NCI-H2227 (cell line): ENCODE data around the gene AP5S1.

Experiments
- DNase-seq: peaks from one replicate; lab custom pipeline; 2025; ENCODE audit not compliant: unreplicated experiment; lab: John Stamatoyannopoulos, UW

Gene AP5S1

GRCh38 chr20:3820048-3820900 is at the start of gene AP5S1:
AP5S1 (plus strand) TSS chr20:3820547; CDS start chr20:3822118, 1,571 bp downstream.
- peak; percentile 97 for DNase-seq

DNA sequence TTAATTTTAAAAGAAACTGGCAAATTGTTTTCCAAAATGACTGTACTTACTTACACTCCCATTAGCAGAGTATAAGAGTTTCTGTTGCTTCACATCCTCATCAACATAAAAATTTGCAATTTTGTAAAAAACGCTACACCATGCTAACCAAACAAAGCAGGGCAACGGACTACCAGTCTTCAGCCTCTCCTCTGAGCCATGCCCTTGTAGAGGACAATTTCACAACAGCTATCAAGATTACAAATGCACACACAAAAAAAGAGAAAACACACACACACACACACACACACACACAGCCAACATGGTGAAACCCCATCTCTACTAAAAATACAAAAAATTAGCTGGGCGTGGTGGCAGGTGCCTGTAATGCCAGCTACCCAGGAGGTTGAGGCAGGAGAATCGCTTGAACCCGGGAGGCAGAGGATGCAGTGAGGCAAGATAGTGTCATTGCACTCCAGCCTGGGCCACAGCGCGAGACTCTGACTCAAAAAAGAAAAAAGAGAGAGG is 48.7 kb upstream of the AP5S1 start:
- no peak for DNase-seq

- DNase-seq = no peak
Measured at GRCh38 chr20:3775457-3776108, 44.8 kb upstream of the AP5S1 start.

GRCh38 chr20:3777381-3777715 is 43.0 kb upstream of the AP5S1 start:
- DNase-seq = no peak

GRCh38 chr20:3777716-3778629 is 42.4 kb upstream of the AP5S1 start:
- peak; percentile 80 for DNase-seq

DNA sequence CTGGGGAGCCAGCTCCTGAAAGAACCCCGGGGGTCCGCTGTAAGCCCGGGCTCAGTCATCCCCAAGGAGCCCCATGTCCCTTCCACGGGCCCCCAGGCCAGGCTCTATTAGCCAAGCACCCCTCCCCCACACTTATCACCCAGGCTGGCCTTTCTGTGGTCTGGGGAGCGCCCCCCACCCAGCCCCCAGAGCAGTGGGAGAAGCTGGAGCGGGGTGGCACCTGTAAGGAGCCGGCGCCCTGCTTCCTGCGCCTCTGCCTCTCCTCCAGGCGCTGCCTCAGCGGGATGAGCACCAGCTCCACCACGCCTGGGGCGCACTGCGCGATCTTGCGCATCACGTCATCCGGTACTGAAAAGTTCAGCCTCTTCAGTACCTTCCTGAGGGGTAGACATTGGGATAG is 41.4 kb upstream of the AP5S1 start:
- no peak for DNase-seq

GRCh38 chr20:3781153-3781910 is 39.0 kb upstream of the AP5S1 start, which contains the start of gene SPEF1:
SPEF1 (minus strand) TSS chr20:3781448; CDS start chr20:3781287, 161 bp downstream.
- DNase-seq = peak; percentile 96

DNA sequence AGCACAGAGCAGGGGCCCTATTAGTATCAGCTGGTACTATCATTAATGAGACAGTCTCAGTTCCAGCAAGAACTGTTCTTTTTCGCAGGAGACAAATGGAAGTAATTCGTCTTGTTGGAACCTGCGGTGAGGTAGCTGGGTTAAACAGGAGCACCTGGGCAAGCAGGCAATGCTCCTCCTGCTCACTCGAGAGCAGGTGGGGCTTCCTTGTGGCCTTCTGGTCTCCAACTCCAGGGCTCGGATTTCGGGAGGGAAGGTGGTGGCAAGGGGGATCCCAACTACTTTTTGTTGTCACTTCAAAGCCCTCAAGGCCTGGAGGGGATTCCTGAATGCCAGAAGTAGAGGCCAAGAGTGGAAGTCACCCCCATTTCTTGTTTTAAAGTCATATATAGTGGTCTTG is 37.8 kb upstream of the AP5S1 start:
- no peak for DNase-seq

DNA sequence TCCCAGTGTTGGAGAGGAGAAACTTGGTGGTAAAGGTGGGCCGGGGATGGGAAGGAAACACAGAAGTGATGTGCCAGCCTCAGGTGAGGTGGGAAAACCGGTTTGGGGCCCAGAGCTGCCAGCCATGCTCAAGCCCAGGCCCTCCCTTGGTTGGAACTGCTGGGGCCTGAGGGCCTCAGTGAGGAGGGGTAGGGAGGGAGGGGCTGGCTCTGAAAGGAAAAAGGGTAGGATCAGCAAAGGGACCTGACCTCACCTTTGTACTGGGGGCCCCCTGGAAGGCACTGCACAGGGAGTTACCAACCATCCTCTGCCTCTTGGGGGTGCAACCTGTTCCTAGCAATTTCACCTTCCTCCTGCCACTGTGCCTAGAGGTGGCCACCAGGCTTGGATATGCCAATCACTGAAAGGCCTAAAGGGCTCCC is 37.3 kb upstream of the AP5S1 start:
- no peak for DNase-seq

DNA sequence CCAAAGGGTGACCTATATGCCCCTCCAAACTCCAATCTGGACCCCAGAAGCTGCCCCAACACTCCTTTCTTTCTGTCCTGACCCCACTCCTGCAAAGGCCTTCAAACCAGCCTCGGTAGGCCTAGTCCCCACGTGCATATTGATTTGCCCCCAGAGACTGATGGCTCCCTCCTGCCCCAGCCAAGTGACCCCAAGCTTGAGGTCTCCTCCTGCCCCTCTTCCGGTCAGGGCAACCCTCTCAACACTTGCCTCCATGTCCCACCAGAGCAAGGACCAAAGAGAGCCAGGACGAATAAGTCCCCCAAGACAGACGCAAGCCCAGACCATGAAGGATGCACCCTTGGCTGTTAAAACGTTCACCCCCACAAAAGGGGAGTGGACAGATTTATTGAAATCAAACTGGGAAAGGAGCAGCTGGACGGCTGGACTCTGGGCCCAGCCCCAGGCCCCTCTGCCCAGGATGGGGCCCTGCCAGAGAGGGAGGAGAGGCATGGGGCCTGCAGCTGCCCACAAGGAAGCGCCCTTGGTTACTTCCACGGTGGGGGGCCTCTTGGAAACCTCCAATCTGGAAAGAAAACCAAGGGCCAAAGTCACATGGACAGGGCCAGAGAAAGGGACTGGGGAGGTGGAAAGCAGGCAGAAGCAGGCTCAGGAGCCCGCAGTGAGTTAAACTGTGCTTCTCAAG is 36.7 kb upstream of the AP5S1 start:
- DNase-seq = no peak

- DNase-seq = no peak
Measured at GRCh38 chr20:3784216-3784853, 36.0 kb upstream of the AP5S1 start.

DNA sequence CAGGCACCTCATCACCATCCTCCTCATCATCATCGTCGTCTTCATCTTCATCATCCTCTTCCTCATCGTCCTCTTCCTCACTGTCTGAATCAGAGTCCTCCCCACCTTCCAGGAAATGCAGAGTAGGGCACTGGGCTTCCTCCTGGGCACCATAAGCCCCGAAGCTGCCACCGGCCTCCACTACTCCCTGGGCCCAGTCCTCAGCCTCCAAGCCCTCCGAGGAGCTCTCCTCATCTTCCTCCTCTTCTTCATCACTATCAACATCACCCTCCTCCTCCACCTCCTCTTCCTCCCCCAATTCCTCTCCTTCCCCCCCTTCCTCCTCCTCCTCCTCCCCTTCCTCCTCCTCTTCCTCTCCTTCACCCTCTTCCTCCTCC is 35.5 kb upstream of the AP5S1 start:
- DNase-seq = no peak

DNA sequence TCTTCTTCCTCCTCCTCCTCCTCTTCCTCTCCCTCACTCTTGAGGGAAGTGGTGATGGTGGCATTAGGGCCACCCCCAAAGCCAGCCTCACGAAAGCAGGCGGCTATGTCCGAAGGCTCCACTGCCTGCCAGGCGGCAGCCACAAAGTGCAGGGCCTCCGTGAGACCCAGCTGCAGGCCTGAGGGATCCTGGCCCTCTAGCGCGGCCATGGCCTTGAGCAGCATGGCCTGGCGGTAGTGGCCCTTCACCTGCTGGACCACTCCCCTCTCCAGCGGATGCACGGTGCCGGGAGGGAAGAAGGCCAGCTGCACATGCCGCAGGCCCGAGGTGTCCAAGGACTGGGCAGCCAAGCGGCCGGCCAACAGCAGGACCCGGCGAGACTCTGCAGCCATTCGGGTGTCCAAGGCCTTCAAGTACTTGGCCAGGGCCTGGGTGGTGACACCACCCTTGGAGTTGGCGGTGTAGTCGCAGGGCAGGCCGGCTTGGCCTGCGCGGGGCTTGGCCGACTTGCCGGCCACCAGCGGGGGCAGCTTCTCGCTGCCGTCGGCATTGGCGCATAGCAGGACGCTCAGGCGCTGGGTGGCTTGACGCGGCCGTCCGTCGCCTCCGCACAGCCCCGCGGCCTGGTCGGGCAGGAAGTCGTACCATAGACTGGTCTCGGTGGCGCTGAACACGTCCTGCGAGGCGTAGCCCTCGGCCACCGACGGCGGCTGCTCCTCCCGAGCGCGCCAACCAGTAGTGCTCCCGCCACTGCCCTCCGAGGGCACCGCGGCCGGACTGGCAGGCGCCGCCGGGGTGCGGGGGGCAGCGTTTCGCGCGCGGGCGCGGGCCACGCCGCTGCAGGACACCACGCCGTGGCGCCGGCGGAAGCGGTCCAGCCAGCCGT is 34.9 kb upstream of the AP5S1 start:
- DNase-seq = peak; percentile 59

- peak; percentile 72 for DNase-seq
Measured at GRCh38 chr20:3786126-3786484, 34.2 kb upstream of the AP5S1 start.

DNA sequence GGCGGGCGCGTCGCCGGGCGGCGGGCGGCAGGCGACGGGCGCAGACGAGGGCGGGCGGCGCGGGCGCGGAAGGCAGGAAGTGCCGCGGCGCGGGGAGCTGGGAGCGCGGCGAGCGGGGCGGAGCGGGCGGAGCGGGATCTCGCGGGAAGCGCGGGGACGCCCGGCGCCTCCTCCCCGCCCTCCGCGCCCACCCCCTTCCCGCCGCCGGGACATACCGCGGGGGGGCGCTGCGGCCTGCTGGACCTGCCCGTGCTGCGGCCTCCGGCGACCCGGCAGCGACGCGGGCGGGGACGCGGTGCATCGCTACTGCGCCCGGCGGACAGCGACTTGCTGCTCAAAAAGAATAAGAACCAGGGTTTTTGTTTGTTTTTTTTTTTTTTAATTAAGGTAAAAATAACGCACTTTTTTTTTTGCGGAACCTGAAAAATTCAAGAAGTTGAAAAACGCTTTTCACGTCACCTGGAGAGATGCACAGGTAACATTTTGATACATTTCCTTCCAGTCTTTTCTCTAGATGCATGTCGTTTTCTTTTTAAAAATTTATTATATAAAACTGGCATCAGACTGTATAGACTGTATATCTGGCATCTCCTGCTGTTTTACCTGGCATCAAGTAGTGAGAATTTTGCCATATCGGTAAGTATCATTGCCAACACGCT is 33.6 kb upstream of the AP5S1 start, which contains the start of gene CENPB:
TSS of gene CENPB (minus strand) at position 76 of the 659 bp plus-strand sequence. CDS start 257 bp downstream, outside the sequence.
- peak; percentile 95 for DNase-seq

GRCh38 chr20:3787324-3788014 is 32.9 kb upstream of the AP5S1 start:
- DNase-seq = no peak

DNA sequence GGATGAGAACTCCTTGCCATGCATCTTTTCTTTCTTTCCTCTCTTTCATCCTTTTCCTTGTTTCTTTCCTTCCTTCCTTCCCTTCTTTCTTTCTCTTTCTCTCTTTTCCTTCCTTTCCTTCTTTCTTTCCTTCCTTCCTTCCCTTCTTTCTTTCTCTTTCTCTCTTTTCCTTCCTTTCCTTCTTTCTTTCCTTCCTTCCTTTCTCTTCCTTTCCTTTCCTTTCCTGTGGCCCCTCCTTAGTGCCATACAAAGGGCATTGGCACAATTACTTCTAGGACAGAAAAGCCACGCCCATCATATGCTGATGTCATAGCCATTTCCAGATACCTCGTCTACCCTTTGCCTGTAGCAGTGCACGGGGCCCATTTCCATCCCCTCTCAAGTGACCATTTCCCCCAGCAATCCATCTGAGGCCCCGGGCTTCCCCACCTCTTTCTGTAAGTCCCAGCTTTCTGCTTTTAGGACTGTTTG is 31.6 kb upstream of the AP5S1 start:
- DNase-seq = peak; percentile 52
